GM21367 (cell line): Measurements from ENCODE around the gene TLN1.

Experiments
- ATAC-seq: cut with Tn5 transposase; IDR thresholded peaks from one replicate; pipeline ENCODE4 v1.9.1; 2021; ENCODE audit not compliant: unreplicated experiment

TLN1 gene

DNA sequence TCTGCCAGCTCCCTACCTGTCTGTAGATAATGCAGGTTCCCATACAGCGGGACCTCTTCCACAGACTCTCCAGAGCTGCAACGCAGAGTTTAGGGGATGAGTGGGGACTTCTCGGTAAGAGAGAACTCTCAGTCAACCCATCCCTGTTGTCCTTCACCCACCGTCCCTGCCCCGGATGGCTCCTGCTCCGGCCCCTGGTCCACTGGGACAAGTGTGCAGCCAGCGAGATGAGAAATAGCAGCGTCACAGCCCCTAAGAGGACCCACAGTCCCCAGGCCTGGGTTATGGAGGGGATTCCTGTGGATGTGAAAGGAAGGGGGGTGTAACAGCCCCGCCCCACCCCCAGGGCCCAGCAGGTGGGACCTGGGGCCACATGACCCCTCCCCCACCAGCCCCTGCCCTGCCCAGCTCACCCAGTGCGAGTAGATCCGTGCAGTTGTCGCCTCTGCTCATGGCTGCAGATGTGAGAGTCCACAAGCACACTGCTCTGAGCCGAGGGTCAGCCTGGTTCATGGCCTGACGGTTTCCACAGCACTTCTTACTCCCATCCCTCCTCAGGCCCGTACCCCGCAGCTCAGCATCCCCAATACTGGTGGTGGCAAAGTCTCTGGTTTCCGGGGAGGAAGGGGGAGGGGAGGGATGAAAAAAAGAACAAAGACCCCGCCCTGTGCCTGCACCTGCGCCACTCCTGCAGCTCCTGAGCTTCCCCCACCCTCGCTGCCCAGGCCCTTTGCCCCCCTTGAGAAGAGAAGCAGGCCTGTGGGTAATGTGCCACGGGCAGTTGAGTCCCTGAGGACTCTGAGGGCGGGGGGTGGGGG is 81.4 kb downstream of the TLN1 start, which contains the start of gene SIT1:
Gene SIT1 (minus strand): TSS at position 591 of the 818 bp plus-strand sequence. CDS start 78 bp downstream, at position 513.
- no peak for ATAC-seq

DNA sequence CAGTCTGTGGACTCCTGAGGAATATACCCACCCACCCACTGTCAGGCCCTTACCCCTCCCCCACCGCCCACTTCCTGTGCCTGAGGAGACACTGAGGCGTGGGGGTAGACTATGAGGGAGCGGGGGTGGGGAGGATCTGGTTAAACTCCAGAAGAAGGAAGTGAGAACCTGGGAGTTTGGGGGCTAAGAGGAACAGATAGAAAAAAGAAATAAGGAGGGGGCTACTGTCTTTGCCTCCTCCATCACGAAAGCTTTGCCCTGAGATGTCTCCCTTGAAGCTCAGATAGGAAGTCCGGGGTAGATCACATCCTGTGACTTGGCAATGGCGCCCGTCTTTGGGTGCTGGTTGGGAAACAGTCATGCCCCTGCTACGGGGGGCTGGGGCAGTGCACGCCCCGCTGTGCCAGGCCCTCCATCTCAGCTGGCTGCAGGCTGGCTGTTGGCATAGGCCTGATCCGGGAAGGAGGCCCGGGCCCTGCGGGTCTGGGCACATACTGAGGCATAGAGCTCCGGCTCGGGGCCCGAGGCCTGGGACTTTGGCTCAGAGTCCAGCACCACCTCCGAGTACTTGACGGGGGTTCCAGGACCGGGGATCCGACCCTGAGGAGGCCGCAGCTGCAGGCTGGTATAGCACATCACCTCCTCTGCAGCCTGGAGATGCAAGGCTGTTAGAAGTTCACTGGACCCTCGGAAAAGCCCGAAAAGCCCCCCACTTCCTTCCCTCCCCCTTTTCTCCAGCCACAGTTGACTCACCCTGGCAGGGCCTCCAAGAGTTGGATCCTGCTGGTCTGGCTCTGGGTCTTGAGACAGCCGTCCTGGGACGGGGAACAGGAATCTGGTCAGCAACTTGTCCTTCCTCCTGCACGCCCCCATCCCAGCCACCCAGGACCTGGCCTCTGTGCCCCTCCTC is 82.3 kb downstream of the TLN1 start:
- no peak for ATAC-seq
